ENCODE measurements around the gene KANSL1.
A peak's percentile ranks its signal among the peaks of the same experiment; 100 is the strongest.

The KANSL1 gene

GRCh38 chr17:46003907-46004748 lies 189.1 kb downstream of the KANSL1 start:
- TF ChIP-seq ZFX (IDR thresholded peaks at IDR 0.05): no peak
- TF ChIP-seq CTCF (conservative IDR thresholded peaks at IDR 0.05): no peak
- H3K27ac ChIP-seq: peak overlapping the region; percentile 76

GRCh38 chr17:46002973-46003316 lies 190.3 kb downstream of the KANSL1 start:
- peak overlapping the region; percentile 76 for H3K27ac ChIP-seq
- TF ChIP-seq CTCF (conservative IDR thresholded peaks at IDR 0.05): 0 out of 2 replicates have a peak, but pooled peaks have one; percentile 5
- no peak for TF ChIP-seq ZFX (IDR thresholded peaks at IDR 0.05)

GRCh38 chr17:46002311-46002972 lies 190.8 kb downstream of the KANSL1 start:
- H3K27ac ChIP-seq: peak overlapping the region; percentile 76
- no peak for TF ChIP-seq ZFX (IDR thresholded peaks at IDR 0.05)
- TF ChIP-seq CTCF (conservative IDR thresholded peaks at IDR 0.05): peak; percentile 91

GRCh38 chr17:46001390-46002310 lies 191.6 kb downstream of the KANSL1 start:
- H3K27ac ChIP-seq: no peak overlapping the region
- TF ChIP-seq ZFX (IDR thresholded peaks at IDR 0.05) (no peak), CTCF (conservative IDR thresholded peaks at IDR 0.05) (no peak)

- no peak for TF ChIP-seq CTCF (conservative IDR thresholded peaks at IDR 0.05)
- TF ChIP-seq ZFX (IDR thresholded peaks at IDR 0.05): no peak
- no peak overlapping the region for H3K27ac ChIP-seq
Measured at GRCh38 chr17:46000757-46001156, 192.5 kb downstream of the KANSL1 start.

- TF ChIP-seq ZFX (IDR thresholded peaks at IDR 0.05) (no peak), CTCF (conservative IDR thresholded peaks at IDR 0.05) (no peak)
- H3K27ac ChIP-seq: no peak overlapping the region
Measured at GRCh38 chr17:46000292-46000691, 192.9 kb downstream of the KANSL1 start.
